A549 treated with AZD9567 at 1 μM for 4 hours (cell line): ENCODE measurements around the gene TDRD15. TPM values are rescaled to one million over a fixed set of nuclear protein-coding genes. Genes with fewer than 3 reads are reported as not detected.

Experiments used
- total RNA-seq: library from RNA; stranded (reverse); fragments of 200-300 nt; extraction: Qiagen RNA extraction; gene quantifications from 5 replicates; pipeline ENCODE4 v1.2.3, GENCODE V29; 2022; ENCODE audit not compliant: insufficient read depth

Gene TDRD15
- total RNA-seq: not detected in 5 replicates

GRCh38 chr2:21123473-21124393 lies at the start of gene TDRD15:
TDRD15 (plus strand) TSS chr2:21123968; CDS start chr2:21137468, 13,500 bp downstream.

Other genes starting within 250 kb of the TDRD15 start
- gene APOB, start 79.9 kb upstream of the TDRD15 start, total RNA-seq: 0.01 to 1.7 TPM in 2 of 5 replicates, not detected in the others